Right renal cortex interstitium (tissue), 3 donors: Measurements from ENCODE around the gene NSUN4. TPM values are rescaled to one million over a fixed set of nuclear protein-coding genes. Genes with fewer than 3 reads are reported as not detected.
"Not testable (repeated sequence)": the region's sequence is repeated elsewhere in the genome, so short reads cannot be mapped to it uniquely, and the experiment has no call there.

ENCODE experiments used
- DNase-seq, 3 donors: peaks; one replicate each; pipeline ENCODE4 v3.0.0-alpha.2; 2013; ENCODE audit warnings: low read depth in 3 of 3, low spot score in 2 of 3
- polyA plus RNA-seq, 3 donors: library from polyadenylated mRNA; unstranded; fragments of 120-200 nt; gene quantifications; one replicate each; pipeline ENCODE4 v1.2.1, GENCODE V29; 2013; ENCODE audit not compliant: insufficient read length in 3 of 3

Gene NSUN4
- polyA plus RNA-seq, 3 donors: 25.4 to 28.0 (median 27.8) TPM

DNA sequence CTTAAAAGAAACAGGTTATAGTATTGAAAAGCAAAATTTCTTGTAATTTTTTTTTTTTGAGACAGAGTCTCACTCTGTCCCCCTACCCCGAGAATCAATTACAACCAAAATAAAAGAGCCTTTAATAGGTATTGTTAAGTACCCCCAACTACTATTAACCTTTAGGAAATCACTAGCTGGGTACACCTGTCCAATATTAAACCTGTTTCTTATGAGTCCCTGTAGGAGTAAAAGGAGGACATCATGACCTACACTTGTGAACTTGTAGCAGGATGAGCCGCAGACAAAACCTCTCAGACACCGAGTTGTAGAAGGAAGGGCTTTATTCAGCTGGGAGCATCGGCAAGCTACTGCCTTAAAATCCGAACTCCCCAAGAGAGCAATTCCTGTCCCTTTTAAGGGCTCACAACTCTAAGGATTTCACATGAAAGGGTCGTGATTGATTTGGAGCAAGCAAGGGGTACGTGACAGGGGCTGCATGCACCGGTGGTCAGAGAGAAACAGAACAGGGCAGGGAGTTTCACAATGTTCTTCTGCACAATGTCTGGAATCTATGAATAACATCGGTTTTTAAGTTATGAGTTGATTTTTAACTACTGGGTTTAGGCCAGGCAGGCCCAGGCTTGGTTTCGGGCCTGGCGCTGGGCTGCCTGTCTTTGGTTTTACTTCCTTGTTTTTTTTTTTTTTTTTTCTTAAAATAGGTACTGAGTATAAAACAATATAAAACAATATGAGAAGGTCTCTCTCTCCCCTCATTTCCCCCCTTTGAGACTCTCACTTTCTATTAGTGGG is 15.1 kb upstream of the NSUN4 start:
- DNase-seq: not testable (repeated sequence)

DNA sequence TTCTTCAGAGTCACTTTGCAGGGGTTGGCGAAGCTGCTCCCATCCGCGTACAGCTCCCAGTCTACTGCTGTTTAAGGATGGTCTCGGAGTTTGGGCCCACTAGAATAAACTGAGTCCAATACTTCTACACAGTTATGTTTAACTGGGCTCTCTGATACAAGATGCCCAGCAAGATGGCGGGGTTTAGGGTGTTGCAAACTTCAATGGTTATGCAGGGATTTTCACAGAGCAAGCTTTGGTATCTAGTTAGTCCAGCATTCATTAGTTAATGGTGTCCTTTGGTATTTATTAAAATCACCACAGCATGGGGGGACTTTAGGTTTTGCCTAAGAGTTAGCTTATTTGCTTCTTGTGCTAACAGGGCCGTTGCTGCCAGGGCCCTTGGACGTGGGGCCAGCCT is 12.4 kb upstream of the NSUN4 start:
- DNase-seq: not testable (repeated sequence)

DNA sequence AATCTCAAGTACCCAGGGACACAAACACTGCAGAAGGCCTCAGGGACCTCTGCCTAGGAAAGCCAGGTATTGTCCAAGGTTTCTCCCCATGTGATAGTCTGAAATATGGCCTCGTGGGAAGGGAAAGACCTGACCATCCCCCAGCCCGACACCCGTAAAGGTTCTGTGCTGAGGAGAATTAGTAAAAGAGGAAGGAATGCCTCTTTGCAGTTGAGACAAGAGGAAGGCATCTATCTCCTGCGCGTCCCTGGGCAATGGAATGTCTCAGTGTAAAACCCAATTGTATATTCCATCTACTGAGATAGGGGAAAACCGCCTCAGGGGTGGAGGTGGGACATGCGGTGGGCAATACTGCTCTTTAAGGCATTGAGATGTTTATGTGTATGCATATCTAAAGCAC is 10.8 kb upstream of the NSUN4 start:
- DNase-seq: not testable (repeated sequence)

DNA sequence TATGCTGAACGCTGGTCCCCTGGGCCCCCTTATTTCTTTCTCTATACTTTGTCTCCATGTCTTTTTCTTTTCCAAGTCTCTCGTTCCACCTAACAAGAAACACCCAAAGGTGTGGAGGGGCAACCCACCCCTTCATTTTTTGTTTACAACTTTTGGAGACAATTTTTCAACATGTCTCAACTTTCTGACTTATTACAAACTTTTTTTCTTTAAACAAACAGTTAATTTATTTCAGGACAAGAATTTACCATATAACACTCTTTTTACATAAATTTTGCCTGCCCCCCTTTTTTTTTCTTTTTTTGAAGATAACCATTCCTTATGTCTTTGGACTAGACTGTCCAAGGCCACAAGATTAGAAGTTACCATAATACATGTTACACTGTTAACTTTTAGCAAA is 10.2 kb upstream of the NSUN4 start:
- DNase-seq: not testable (repeated sequence)

DNA sequence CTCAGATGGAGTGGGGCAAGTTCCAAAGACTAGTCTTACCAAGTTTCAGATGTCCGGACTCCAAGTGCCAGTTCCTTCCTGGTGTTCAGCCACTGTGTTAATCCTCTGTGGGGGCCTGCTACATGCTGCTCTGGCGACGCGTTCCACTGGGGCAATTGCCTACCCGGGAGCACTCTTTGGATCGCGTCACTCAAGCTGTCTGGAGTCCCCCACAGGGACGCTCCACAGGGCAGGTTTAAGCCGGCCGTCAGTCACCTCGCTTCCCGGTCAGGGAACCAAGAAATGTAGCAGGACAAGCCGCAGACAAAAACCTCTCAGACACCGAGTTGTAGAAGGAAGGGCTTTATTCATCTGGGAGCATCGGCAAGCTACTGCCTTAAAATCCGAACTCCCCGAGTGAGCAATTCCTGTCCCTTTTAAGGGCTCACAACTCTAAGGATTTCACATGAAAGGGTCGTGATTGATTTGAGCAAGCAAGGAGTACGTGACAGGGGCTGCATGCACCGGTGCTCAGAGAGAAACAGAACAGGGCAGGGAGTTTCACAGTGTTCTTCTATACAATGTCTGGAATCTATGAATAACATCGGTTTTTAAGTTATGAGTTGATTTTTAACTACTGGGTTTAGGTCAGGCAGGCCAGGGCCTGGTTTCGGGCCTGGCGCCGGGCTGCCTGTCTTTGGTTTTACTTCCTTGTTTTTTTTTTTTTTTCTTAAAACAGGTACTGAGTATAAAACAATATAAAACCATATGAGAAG is 8.6 kb upstream of the NSUN4 start:
- not testable (repeated sequence) for DNase-seq

DNA sequence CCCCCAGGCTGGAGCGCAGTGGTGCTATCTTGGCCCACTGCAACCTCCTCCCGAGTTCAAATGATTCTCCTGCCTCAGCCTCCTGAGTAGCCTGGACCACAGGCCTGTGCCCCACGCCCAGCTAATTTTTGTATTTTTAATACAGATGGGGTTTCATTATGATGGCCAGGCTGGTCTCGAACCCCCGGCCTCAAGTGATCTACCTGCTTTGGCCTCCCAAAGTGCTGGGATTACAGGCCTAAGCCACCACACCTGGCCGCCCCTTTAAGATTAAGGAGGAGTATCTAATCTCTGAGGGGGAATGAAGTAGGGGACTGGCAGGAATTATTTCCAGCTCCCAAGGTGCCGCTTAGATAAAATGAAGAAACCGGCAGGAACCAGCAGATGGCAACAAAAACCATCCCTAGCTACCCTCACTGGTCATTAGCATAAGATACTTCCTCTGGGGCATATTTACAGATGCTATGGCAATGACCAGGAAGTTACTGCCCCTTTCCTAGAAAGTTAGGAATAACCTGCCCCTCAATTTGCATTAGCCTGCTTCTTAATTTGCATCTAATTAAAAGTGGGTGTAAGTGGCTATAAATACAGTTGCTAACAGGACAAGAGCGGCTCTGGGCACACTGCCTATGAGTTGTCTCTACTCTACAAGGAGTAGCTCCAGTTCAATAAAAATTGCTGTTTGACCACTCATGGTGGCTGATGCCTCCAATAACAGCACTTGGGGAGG is 7.1 kb upstream of the NSUN4 start:
- no peak for DNase-seq

DNA sequence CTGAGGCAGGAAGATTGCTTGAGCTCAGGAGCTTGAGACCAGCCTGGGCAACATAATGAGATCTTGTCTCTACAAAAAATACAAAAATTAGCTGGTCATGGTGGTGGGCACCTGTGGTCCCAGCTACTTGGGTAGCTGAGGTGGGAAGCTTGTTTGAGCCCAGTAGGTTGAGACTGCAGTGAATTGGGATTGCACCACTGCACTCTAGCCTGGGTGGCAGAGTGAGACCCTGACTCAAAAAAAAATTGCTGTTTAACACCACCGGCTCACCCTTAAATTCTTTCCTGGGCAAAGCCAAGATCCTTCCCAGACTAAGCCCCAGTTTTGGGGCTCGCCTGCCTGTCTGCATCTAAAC is 6.6 kb upstream of the NSUN4 start:
- DNase-seq: no peak

DNA sequence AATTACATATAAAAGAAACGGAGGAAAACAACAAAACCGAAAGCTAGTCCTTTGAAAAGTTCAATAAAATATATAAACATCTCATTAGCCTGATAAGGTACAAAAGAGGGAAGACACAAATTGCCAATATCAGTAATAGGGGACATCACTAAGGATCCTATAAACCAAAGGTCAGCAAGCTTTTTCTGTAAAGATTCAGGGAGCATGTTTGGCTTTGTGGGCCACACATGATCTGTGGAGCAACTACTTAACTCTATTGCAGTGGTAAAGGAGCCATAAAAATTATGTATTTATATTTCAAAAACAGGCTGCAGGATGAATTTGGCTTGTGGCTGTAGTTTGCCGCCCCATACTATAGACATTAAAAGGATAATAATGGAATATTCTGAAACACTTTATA is 5.5 kb upstream of the NSUN4 start:
- no peak for DNase-seq

DNA sequence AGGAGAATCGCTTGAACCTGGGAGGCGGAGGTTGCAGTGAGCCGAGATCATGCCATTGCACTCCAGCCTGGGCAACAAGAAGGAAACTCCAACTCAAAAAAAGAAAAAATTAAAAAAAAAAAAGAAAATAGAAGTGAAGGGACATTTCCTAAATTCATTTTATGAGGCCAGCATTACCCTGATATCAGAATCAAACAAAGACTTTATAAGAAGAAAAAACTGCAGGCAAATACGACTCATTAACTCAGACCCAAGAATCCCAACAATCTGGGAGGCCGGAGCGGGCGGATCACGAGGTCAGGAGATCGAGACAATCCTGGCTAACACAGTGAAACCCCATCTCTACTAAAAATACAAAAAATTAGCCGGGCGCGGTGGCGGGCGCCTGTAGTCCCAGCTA is 3.2 kb upstream of the NSUN4 start:
- DNase-seq: not testable (repeated sequence)

DNA sequence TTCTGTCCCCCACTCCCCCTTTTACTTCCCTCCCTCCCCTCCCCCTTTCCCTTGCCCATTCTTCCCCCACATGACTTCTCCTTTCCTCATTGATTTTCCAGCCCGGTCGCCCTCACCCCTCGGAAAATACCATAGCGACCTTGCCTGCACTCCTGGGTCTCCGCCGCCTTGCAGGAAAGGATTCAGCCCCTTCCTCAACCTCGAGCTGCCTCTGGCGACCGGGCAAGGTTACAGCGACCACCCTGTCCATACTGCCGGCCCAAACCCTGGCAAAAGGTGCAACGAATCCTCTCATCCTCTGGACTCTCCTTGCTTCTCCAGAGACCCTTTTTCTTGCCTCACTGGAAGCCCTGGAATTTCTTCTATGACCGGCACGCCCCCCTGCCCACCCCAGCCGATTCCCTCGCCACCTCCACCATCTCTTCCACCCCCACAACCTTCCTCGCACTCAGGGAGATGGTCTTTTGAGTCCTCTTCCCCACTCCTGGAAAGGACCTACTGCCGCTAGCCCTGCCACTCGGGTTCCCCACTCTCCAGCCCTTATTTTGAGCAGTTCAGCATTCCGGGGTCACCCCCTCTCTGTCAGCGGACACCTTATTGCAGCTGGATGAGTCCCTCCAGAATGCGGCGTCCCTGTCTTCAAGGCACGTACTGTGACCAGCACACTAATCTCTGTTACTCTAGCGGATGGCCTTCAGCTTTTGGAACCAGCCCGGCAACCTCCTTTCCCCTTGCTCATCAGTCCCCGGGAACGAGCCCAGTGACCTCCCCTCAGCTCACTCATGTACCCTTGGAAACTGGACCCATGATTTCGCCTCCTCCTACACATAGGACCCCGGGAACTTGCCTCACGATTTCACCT is 846 bp downstream of the NSUN4 start:
- no peak for DNase-seq

DNA sequence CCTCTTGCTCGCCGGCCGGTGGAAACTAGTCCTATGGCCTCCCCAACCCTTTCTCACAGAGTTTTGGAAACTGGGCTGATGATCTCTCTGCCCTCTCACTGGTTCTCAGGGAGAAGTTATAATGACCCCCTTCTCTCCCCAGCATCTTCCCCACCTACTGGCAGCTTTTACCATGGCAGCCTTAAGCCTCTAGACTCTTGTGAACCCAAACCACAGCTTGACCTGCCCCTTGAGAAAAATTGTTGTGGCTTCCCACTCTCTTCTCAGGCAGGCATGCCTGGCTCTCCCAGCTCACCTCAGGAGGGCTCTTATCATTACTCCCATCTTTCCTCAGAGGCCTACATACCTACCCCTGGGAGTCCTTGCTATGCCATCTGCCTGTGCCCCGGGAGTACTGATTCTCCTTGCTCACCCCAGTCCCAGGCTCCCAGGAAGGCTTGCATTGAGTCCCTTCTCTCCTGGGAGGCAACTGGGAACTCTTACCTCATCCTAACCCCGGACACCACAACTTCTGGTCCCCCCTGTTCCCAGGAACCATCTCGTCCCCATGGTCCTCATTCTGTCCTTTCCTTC is 1.6 kb downstream of the NSUN4 start:
- no peak for DNase-seq

DNA sequence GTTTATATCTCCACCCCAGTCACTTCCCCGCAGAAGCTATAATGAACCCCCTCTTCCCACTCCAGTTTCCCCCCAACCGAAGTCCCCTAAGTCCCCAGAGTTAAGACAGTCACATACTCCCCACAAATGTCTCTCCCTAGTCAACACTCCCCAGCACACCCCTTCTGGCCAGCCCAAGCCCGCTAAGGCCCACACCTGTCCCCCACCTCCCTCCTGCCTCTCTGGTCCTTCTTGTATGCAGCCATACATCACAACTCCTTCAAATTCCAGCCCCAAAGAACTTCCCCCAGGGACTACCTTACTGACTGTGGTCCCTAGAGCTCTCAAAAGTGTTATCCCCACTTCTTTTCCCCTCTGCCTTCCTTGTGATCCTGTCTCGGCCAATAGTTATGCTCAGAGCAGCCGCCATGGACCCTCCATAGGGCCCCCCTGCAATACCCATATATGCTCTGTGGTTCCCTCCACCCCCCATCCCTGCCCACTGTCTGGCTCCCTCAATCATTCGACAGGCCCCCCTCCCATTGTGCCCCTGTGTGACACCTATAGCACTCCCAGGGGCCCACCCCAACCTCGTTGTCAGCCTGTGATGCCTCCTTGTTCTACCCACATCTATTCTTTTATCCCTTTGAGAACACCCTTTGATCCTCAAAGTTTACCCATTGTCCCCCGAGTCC is 2.2 kb downstream of the NSUN4 start:
- no peak for DNase-seq

DNA sequence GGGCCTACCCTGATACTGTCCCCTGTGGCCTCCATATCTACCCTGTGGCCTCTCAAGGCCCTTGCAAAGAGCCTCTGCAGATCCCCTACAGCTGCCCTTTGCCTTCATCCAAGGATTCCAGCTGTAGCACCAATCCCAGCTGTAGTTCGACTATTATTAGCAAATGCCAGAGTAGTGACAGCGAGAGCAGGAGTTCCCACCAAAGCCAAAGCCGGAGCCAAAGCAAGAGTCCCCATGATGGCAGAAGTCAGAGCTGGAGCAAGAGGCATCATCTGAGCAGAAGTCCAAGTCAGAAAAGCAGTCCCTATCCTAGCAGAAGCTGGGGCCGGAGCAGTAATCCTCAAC is 2.7 kb downstream of the NSUN4 start:
- DNase-seq: no peak

DNA sequence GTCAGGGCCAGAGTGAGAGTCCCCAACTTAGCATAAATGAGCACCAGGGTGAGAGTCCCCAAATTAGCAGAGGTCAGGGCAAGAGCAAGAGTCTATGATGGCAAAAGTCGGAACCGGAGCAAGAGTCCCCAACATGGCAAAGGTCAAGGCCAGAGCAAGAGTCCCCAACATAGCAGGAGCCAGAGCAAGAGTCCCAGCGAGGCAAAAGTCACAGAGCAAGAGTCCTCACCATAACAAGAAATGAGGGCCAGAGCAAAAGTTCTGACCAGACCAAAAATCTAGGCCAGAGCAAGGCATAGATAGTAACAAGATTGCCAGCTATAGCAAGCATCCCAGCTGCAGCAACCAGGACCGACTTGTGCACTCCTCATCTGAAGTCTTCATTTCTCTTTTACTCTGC is 3.1 kb downstream of the NSUN4 start:
- DNase-seq: no peak

DNA sequence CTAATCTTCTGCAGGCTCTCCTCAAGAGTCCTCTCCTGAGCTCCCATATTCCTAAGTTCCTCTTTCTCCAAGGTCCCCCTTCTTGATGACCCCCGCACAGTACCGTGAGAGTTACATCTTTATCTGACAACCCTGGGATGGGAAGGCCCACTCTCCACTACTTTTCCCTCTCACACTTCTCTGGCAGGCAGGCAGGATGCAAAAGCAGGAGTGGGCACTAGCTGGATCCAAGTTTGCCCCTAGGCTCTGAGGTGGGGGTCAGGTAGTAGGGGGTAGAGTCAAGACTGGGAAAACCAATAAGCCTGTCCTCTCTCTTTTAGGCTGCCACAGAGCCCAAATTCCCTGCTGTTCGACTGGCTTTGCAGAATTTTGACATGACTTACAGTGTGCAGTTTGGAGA is 3.9 kb downstream of the NSUN4 start:
- no peak for DNase-seq

DNA sequence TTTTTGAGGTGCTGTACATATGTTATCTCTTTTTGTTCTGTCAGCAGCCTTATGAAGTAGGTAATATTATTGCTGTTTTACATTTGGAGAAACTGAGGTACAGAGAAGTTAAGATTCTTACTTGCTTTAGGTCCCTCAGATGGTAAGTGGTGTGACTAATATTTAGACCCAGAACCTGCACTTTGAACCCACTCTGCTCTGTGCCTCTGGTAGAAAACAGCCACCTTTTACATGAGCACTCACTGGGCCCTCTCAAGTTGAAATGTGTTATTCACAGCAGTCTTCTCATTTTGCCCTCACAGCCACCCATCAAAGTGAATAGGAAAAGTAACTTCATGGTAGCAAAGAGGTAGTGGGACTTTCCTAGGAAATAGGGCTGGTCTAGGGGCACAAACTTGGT is 4.7 kb downstream of the NSUN4 start:
- DNase-seq: no peak

DNA sequence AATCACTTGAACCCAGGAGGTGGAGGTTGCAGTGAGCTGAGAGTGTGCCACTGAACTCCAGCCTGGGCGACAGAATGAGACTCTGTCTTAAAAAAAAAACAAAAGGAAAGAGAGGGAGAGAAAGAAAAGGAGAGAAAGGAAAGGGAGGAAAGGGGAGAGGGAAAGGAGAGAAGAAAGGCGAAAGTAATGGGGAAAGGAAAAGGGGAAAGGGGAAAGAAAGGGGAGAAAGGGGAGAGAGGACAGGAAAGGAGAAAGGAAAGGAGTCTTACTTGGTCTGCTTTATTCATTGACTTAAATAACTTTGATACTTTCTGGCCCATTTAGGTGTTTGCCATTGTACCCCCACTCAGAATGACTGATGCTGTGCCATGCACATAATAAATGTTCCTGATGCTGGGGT is 11.8 kb downstream of the NSUN4 start:
- DNase-seq: no peak

DNA sequence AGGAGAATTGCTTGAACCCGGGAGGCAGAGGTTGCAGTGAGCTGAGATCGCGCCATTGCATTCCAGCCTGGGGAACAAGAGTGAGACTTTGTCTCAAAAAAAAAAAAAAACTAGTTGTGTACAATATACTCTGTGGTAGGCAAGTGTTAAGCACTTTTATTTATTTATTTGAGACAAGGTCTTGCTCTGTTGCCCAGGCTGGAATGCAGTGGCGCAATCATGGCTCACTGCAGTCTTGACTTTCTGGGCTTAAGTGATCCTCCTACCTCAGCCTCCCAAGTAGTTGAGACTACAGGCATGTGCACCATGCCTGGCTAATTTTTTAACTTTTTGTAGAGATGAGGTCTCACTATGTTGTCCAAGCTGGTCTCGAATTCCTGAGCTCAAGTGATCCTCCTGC is 15.3 kb downstream of the NSUN4 start:
- not testable (repeated sequence) for DNase-seq

DNA sequence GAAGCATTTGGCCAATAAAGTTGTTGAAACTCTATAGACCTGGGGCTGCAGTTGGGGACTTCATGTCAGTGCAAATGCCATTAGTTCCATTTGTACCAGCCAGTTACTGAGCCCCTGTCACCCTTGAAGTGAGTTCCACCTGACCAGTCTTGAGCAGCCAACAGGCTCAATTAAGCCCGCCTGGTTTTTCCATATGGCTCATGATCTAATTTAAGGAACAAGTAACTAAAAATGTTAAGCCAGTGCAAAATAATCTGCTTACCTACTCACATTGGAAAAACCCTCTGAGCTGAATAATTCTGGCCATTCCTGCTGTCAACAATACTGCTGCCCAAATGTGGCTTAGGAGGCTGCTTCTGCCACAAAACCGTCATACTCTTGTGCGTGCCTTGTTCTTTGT is 21.6 kb downstream of the NSUN4 start:
- DNase-seq: no peak

DNA sequence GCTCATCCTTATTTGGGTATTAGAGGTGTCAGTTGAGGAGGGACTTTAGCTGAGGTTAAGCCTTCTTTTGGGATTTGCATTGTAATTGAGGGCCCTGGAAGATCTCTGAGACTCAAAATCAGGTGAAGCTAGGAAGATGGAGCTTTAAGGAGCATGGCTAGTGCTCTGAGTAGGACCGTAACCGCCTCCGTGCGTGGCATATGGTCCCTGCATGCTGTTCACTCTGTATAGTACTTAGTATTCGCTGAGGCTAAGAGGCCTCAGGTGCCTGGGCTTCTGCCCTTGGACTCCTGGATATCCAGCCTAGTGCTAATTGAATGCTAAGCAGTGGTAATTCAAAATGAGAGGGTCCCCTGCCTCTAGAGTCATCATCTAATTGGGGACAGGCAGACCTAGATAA is 22.5 kb downstream of the NSUN4 start:
- DNase-seq: no peak
